H1 (cell line): ENCODE results near the gene PPID. TPM values are rescaled to one million over a fixed set of nuclear protein-coding genes. Genes with fewer than 3 reads are reported as not detected.

ENCODE experiments used
- CTCF ChIA-PET: fragments of 300-600 bp; sonication (Branson Sonifier 250); formaldehyde crosslinking; loops from one replicate; lab custom pipeline; 2021; ENCODE audit not compliant: partially characterized antibody; lab: Charles Lee
- POLR2A ChIA-PET: fragments of 300-600 bp; sonication (Branson Sonifier 250); formaldehyde crosslinking; loops from one replicate; lab custom pipeline; 2021; ENCODE audit warnings: inconsistent platforms; ENCODE audit not compliant: partially characterized antibody; lab: Charles Lee
- DNase-seq, 2 experiments: peaks; one replicate each; pipeline versions ENCODE4 v3.0.0 to v3.0.0-alpha.2; 2010 to 2022; ENCODE audit warnings: low spot score in 2 of 2, low read depth in 1 of 2, mixed read lengths in 1 of 2
- FAIRE-seq: peaks from 2 replicates; lab custom pipeline; 2011; peaks lifted over from hg19 to GRCh38; lab: Jason Lieb, UNC
- H2AFZ ChIP-seq: 2 replicates; pipeline ENCODE4 v1.8.1; 2012; ENCODE audit warnings: low read length, inconsistent platforms
- H2AK5ac ChIP-seq: 2 replicates; pipeline ENCODE4 v1.6.1; 2013; ENCODE audit warnings: low read depth, low read length
- H2BK120ac ChIP-seq: replicated peaks from 2 replicates; pipeline ENCODE3; 2013; ENCODE audit warnings: low read depth, low read length, inconsistent platforms
- H2BK12ac ChIP-seq: 2 replicates; pipeline ENCODE4 v1.6.1; 2013; ENCODE audit warnings: low read depth, low read length
- H2BK15ac ChIP-seq: 2 replicates; pipeline ENCODE4 v1.6.1; 2013; ENCODE audit warnings: low read length
- H2BK20ac ChIP-seq: 2 replicates; pipeline ENCODE4 v1.6.1; 2013; ENCODE audit warnings: low read length
- H2BK5ac ChIP-seq: 2 replicates; pipeline ENCODE4 v1.6.1; 2013; ENCODE audit warnings: low read depth, low read length
- H3K14ac ChIP-seq: 2 replicates; pipeline ENCODE4 v1.6.1; 2013; ENCODE audit warnings: inconsistent platforms; ENCODE audit not compliant: insufficient read length
- H3K18ac ChIP-seq: 2 replicates; pipeline ENCODE4 v1.6.1; 2013; ENCODE audit warnings: low read length; ENCODE audit errors: extremely low read depth
- H3K23ac ChIP-seq: 2 replicates; pipeline ENCODE4 v1.6.1; 2013; ENCODE audit warnings: inconsistent platforms; ENCODE audit not compliant: insufficient read length
- H3K23me2 ChIP-seq: 2 replicates; pipeline ENCODE4 v1.6.1; 2013; ENCODE audit warnings: low read depth, low read length
- H3K27ac ChIP-seq: 2 replicates; pipeline ENCODE4 v1.6.1; 2011; ENCODE audit warnings: low read depth, low read length, inconsistent platforms
- H3K27me3 ChIP-seq, 4 experiments: replicated peaks in 1 of 4; 1 replicate in 1 of 4; 2 replicates in 3 of 4; pipeline versions ENCODE4 v1.6.1 to v1.8.1; 2011 to 2013; ENCODE audit warnings: low read length in 3 of 4, mild to moderate bottlenecking in 3 of 4, inconsistent platforms in 2 of 4, mixed read lengths in 2 of 4, moderate library complexity in 1 of 4; ENCODE audit not compliant: control insufficient read depth in 3 of 4, insufficient read depth in 3 of 4; ENCODE audit errors: extremely low read depth in 1 of 4
- H3K36me3 ChIP-seq, 4 experiments: 2 replicates each; pipeline versions ENCODE4 v1.6.1 to v1.8.1; 2011 to 2013; ENCODE audit warnings: mild to moderate bottlenecking in 4 of 4, low read length in 3 of 4, moderate library complexity in 2 of 4, control low read depth in 1 of 4, inconsistent platforms in 1 of 4; ENCODE audit not compliant: insufficient read depth in 4 of 4, control insufficient read depth in 2 of 4
- H3K4ac ChIP-seq: replicated peaks from 2 replicates; pipeline ENCODE3; 2013; ENCODE audit warnings: low read length, low read depth, mixed read lengths, inconsistent platforms; ENCODE audit not compliant: insufficient read length
- H3K4me1 ChIP-seq, 4 experiments: replicated peaks in 1 of 4; 1 replicate in 1 of 4; 2 replicates in 3 of 4; pipeline versions ENCODE4 v1.6.1 to v1.8.1; 2011 to 2013; ENCODE audit warnings: low read length in 3 of 4, inconsistent platforms in 2 of 4, mixed read lengths in 1 of 4; ENCODE audit not compliant: insufficient read depth in 4 of 4, control insufficient read depth in 3 of 4
- H3K4me2 ChIP-seq, 2 experiments: 2 replicates each; pipeline versions ENCODE4 v1.6.1 to v1.8.1; 2011 to 2013; ENCODE audit warnings: low read depth in 2 of 2, low read length in 2 of 2, control low read depth in 1 of 2, inconsistent platforms in 1 of 2, mild to moderate bottlenecking in 1 of 2; ENCODE audit not compliant: insufficient read depth in 1 of 2
- H3K4me3 ChIP-seq, 4 experiments: fragments of 200-600, 300-600 bp in 1 of 4; sonication (generic), shearing (Covaris generic), sonication (Bioruptor Twin) in 1 of 4; 2 replicates each; pipeline versions ENCODE4 v1.5.1 to v1.8.1; 2011 to 2016; ENCODE audit warnings: low read length in 4 of 4, low read depth in 3 of 4, control low read depth in 2 of 4, inconsistent platforms in 2 of 4, mild to moderate bottlenecking in 2 of 4, mixed read lengths in 1 of 4, moderate library complexity in 1 of 4; ENCODE audit not compliant: insufficient read depth in 2 of 4; ENCODE audit errors: extremely low read depth in 1 of 4
- H3K56ac ChIP-seq: replicated peaks from 2 replicates; pipeline ENCODE3; 2013; ENCODE audit warnings: low read depth, mild to moderate bottlenecking, mixed read lengths, low read length, inconsistent platforms; ENCODE audit not compliant: insufficient read length
- H3K79me1 ChIP-seq: 2 replicates; pipeline ENCODE4 v1.6.1; 2013; ENCODE audit warnings: low read depth, low read length, control low read depth
- H3K79me2 ChIP-seq, 2 experiments: 2 replicates each; pipeline versions ENCODE4 v1.6.1 to v1.8.1; 2012 to 2013; ENCODE audit warnings: low read length in 2 of 2, mild to moderate bottlenecking in 2 of 2, inconsistent platforms in 1 of 2; ENCODE audit not compliant: insufficient read depth in 2 of 2, control insufficient read depth in 1 of 2
- H3K9ac ChIP-seq, 4 experiments: replicated peaks in 1 of 4; 1 replicate in 1 of 4; 2 replicates in 3 of 4; pipeline versions ENCODE4 v1.6.1 to v1.8.1; 2011 to 2013; ENCODE audit warnings: low read depth in 3 of 4, low read length in 3 of 4, control low read depth in 2 of 4, mild to moderate bottlenecking in 2 of 4, moderate library complexity in 2 of 4, inconsistent platforms in 1 of 4; ENCODE audit errors: extremely low read depth in 1 of 4
- H3K9me3 ChIP-seq, 2 experiments: 2 replicates each; pipeline versions ENCODE4 v1.6.1 to v1.8.1; 2012 to 2013; ENCODE audit warnings: mild to moderate bottlenecking in 2 of 2, moderate library complexity in 2 of 2, control low read depth in 1 of 2, inconsistent platforms in 1 of 2, low read depth in 1 of 2, low read length in 1 of 2, mixed read lengths in 1 of 2; ENCODE audit not compliant: insufficient read depth in 2 of 2
- H4K20me1 ChIP-seq, 2 experiments: replicated peaks in 1 of 2; 2 replicates each; pipeline versions ENCODE3 to v1.8.1; 2011 to 2013; ENCODE audit warnings: inconsistent platforms in 2 of 2, low read length in 2 of 2, mild to moderate bottlenecking in 1 of 2; ENCODE audit not compliant: insufficient read depth in 2 of 2, control insufficient read depth in 1 of 2
- H4K5ac ChIP-seq: 2 replicates; pipeline ENCODE4 v1.6.1; 2013; ENCODE audit warnings: low read length, low read depth, mixed read lengths, inconsistent platforms; ENCODE audit not compliant: insufficient read length
- H4K8ac ChIP-seq: 2 replicates; pipeline ENCODE4 v1.8.0; 2013; ENCODE audit warnings: mild to moderate bottlenecking, moderate library complexity, low read length, inconsistent platforms; ENCODE audit not compliant: insufficient read depth; ENCODE audit errors: extremely low read depth
- H4K91ac ChIP-seq: replicated peaks from 2 replicates; pipeline ENCODE3; 2013; ENCODE audit warnings: low read length, mixed read lengths, inconsistent platforms; ENCODE audit not compliant: insufficient read length
- CTBP2 ChIP-seq: IDR thresholded peaks from 2 replicates; pipeline ENCODE4 v1.7.0; 2011; ENCODE audit warnings: borderline replicate concordance, mild to moderate bottlenecking, moderate library complexity, mixed read lengths, low read length; ENCODE audit not compliant: insufficient read depth, insufficient read length
- GABPA ChIP-seq: IDR thresholded peaks from 2 replicates; pipeline ENCODE4 v1.6.1; 2011; ENCODE audit warnings: mild to moderate bottlenecking, low read length, moderate library complexity, borderline replicate concordance; ENCODE audit not compliant: insufficient read depth
- SAP30 ChIP-seq: fragments of 300-600 bp; sonication (generic); IDR thresholded peaks from 2 replicates; pipeline ENCODE4 v1.7.1; 2012; ENCODE audit warnings: low read length, moderate library complexity, mild to moderate bottlenecking, inconsistent platforms; ENCODE audit not compliant: insufficient read depth, insufficient replicate concordance
- SIRT6 ChIP-seq: IDR thresholded peaks from one replicate; pipeline ENCODE4 v1.7.1; 2012; ENCODE audit warnings: low read length, inconsistent platforms
- SP2 ChIP-seq: IDR thresholded peaks from 2 replicates; pipeline ENCODE4 v1.6.1; 2012; ENCODE audit warnings: mild to moderate bottlenecking, low read length, inconsistent platforms
- WGBS, 2 experiments: shearing (Covaris generic) in 1 of 2; methylation state at CpG; one replicate each; pipeline versions ENCODE4 v1.1.6 to v1.1.7; 2013 to 2015; ENCODE audit warnings: low lambda C conversion rate in 2 of 2, mixed read lengths in 2 of 2, inconsistent platforms in 1 of 2, low coverage in 1 of 2, missing lambda C conversion rate in 1 of 2; ENCODE audit not compliant: insufficient replicate concordance in 2 of 2, insufficient coverage in 1 of 2, insufficient read length in 1 of 2; ENCODE audit errors: extremely low coverage in 1 of 2, missing lambda C conversion rate in 1 of 2; 5-methylcytosine and 5-hydroxymethylcytosine counted together
- polyA plus RNA-seq, 7 experiments: library from polyadenylated mRNA; depleted of rRNA in 3 of 7; stranded (reverse) in 5 of 7; unstranded in 2 of 7; fragments of >200 nt in 5 of 7; fragments of 200-250 nt in 2 of 7; gene quantifications; 1 replicate in 5 of 7; 2 replicates in 1 of 7; 4 replicates in 1 of 7; pipeline versions ENCODE4 v1.2.1 to v1.2.3, GENCODE V29; 2011 to 2013; ENCODE audit warnings: missing spikeins in 2 of 7, mixed read lengths in 2 of 7
- total RNA-seq: library from RNA; stranded (reverse); fragmentation: NEBNext Ultra II Directional; extraction: Animal tissue kit (Norgen Biotek cat#: 25700); gene quantifications from 2 replicates; pipeline ENCODE4 v1.2.1, GENCODE V29; 2021

Gene PPID
- total and polyA plus RNA-seq, 2 of the 8 experiments (the other 6 are each of a cell fraction or from before 2014, with no cell fraction given), result 20.2 to 53.2 TPM

- H2AK5ac ChIP-seq, result no peak overlapping the region
- H3K23ac ChIP-seq, result no peak overlapping the region
- no peaks in the 10 kb centered on the region for H3K79me1 ChIP-seq
- no peaks in the 10 kb centered on the region for H3K27me3 ChIP-seq
- no peak overlapping the region for H3K4me3 ChIP-seq
- no peak overlapping the region for H3K18ac ChIP-seq
- no peak overlapping the region for H4K8ac ChIP-seq
- POLR2A ChIA-PET, result interaction anchor here (0.6 kb wide), 1 partner anchor 49 kb away, joined by 3 read pairs; no protein-coding TSS in a partner anchor
- CTCF ChIA-PET, result interaction anchor here (1.1 to 1.3 kb wide), 2 partner anchors 13 to 110 kb away, joined by 3 read pairs; no protein-coding TSS in a partner anchor
- DNase-seq (no peak), FAIRE-seq (no peak)
- no peak overlapping the region for H2BK12ac ChIP-seq
- no peak overlapping the region for H3K56ac ChIP-seq
- no peaks in the 10 kb centered on the region; a peak in 1 of 8 replicates for H3K36me3 ChIP-seq
- no peak overlapping the region for H3K4me2 ChIP-seq
- H3K4me1 ChIP-seq, result peaks cover 0 to 2% (median 0%) of the 10 kb centered on the region in 4 experiments; a peak in 1 of 7 replicates
- WGBS, 2 experiments, result 81% methylated on average over 3 of the region's 3 CpGs; no CpG with 5 or more reads in 1 of the 2 experiments
- H4K91ac ChIP-seq, result no peak overlapping the region
- H4K5ac ChIP-seq, result no peak overlapping the region
- no peaks in the 10 kb centered on the region for H3K23me2 ChIP-seq
- no peaks in the 10 kb centered on the region; a peak in 1 of 4 replicates for H3K9me3 ChIP-seq
- H3K27ac ChIP-seq, result no peak overlapping the region
- H2BK5ac ChIP-seq, result no peak overlapping the region
- no peak overlapping the region for H2BK15ac ChIP-seq
- no peak overlapping the region for H2AFZ ChIP-seq
- no peak overlapping the region for H2BK20ac ChIP-seq
- no peak overlapping the region for H3K4ac ChIP-seq
- no peak overlapping the region for H2BK120ac ChIP-seq
- no peaks in the 10 kb centered on the region for H4K20me1 ChIP-seq
- H3K9ac ChIP-seq, result no peak overlapping the region
- no peaks in the 10 kb centered on the region for H3K79me2 ChIP-seq
- no peak for TF ChIP-seq SP2
- TF ChIP-seq GABPA, result no peak
- TF ChIP-seq CTBP2, result no peak
- no peak for TF ChIP-seq SAP30
- TF ChIP-seq SIRT6, result no peak
- H3K14ac ChIP-seq, result no peak overlapping the region
These were observed 18.3 kb upstream of the PPID start for GRCh38 chr4:158741326-158742021.
